Ovary (tissue), 9 donors: ENCODE measurements around the gene POLR3E. TPM values are rescaled to one million over a fixed set of nuclear protein-coding genes. Genes with fewer than 3 reads are reported as not detected.

Experiments used
- DNase-seq, 5 donors: peaks; one replicate each; pipeline ENCODE4 v3.0.0-alpha.2; 2019 to 2020
- H3K27ac ChIP-seq, 2 donors: fragments of 200-600 bp; one replicate each; pipeline versions ENCODE4 v1.5.1 to v1.8.0; 2019 to 2022
- H3K27me3 ChIP-seq: fragments of 200-600 bp; one replicate; pipeline ENCODE4 v1.8.0; 2022
- H3K36me3 ChIP-seq: fragments of 200-600 bp; sonication (generic); one replicate; pipeline ENCODE4 v1.5.1; 2019
- H3K4me1 ChIP-seq: one replicate; pipeline ENCODE4 v1.8.1; 2013; ENCODE audit warnings: mild to moderate bottlenecking, moderate library complexity; ENCODE audit not compliant: insufficient read depth
- H3K4me3 ChIP-seq: fragments of 200-600 bp; sonication (generic); one replicate; pipeline ENCODE4 v1.5.1; 2017
- H3K9me3 ChIP-seq, 2 donors: fragments of 200-600 bp in 1 of 2; sonication (generic) in 1 of 2; one replicate each; pipeline versions ENCODE4 v1.5.1 to v1.8.1; 2013 to 2019; ENCODE audit warnings: mild to moderate bottlenecking in 1 of 2, moderate library complexity in 1 of 2
- EP300 ChIP-seq: sonication (generic); formaldehyde crosslinking; IDR thresholded peaks from one replicate; pipeline ENCODE4 v1.6.1; 2017; ENCODE audit warnings: antibody characterized with exemption
- POLR2A ChIP-seq: fragments of 450-650 bp; IDR thresholded peaks from one replicate; pipeline ENCODE4 v1.6.1; 2017; ENCODE audit warnings: antibody characterized with exemption, mild to moderate bottlenecking, moderate library complexity
- WGBS, 3 donors: extraction: QIAGEN DNeasy Blood & Tissue Kit in 1 of 3; methylation state at CpG; one replicate each; pipeline versions ENCODE4 v1.1.5 to v1.1.7; 2013 to 2017; 5-methylcytosine and 5-hydroxymethylcytosine counted together
- intact Hi-C, 4 donors: fragments of 100-400 bp; cut with DNase I; formaldehyde crosslinking; loops; one replicate each; pipeline versions ENCODE4 v1.11.0 to v1.15.1; 2022 to 2023
- polyA plus RNA-seq, 2 donors: library from polyadenylated mRNA; stranded (reverse); fragments of 200-250 nt in 1 of 2; fragments of 350-450 nt in 1 of 2; fragmentation: Illumina TruSeq in 1 of 2; extraction: RNeasy Lipid Tissue Mini Kit (QIAGEN cat#74804) in 1 of 2; gene quantifications; one replicate each; pipeline ENCODE4 v1.2.3, GENCODE V29; 2013 to 2014
- total RNA-seq, 7 donors: library from RNA; depleted of rRNA in 2 of 7; stranded (reverse); fragments of >200 nt in 2 of 7; fragmentation: NEBNext Ultra II Directional in 3 of 7; extraction: Animal tissue kit (Norgen Biotek cat#: 25700) in 3 of 7; gene quantifications; one replicate each; pipeline versions ENCODE4 v1.1.0 to v1.2.4, GENCODE V29; 2016 to 2023
- TF ChIP-seq, protein P1 (sequence below), 3 donors: fragments of 450-650 bp in 2 of 3; fragments of 200-600 bp in 1 of 3; IDR thresholded peaks; one replicate each; pipeline versions ENCODE4 v1.5.1 to v1.8.0; 2016 to 2022; ENCODE audit warnings: antibody characterized with exemption in 3 of 3, mild to moderate bottlenecking in 1 of 3
- donor health status: DM: no; HTN: no; CAD: no; lungs with moderate emphysema.
- donor health status: DM: no; HTN: no; CAD: no.
- donor health status: Bipolar disorder and iron deficiency.
- donor health status: DM: yes; HTN: yes; CAD: no.
- donor health status: DM: no; HTN: no; CAD: no.
- donor health status: DM: yes; HTN: yes; CAD: no.

Gene POLR3E
- total and polyA plus RNA-seq, 9 donors: 18.6 to 57.0 (median 40.8) TPM

DNA sequence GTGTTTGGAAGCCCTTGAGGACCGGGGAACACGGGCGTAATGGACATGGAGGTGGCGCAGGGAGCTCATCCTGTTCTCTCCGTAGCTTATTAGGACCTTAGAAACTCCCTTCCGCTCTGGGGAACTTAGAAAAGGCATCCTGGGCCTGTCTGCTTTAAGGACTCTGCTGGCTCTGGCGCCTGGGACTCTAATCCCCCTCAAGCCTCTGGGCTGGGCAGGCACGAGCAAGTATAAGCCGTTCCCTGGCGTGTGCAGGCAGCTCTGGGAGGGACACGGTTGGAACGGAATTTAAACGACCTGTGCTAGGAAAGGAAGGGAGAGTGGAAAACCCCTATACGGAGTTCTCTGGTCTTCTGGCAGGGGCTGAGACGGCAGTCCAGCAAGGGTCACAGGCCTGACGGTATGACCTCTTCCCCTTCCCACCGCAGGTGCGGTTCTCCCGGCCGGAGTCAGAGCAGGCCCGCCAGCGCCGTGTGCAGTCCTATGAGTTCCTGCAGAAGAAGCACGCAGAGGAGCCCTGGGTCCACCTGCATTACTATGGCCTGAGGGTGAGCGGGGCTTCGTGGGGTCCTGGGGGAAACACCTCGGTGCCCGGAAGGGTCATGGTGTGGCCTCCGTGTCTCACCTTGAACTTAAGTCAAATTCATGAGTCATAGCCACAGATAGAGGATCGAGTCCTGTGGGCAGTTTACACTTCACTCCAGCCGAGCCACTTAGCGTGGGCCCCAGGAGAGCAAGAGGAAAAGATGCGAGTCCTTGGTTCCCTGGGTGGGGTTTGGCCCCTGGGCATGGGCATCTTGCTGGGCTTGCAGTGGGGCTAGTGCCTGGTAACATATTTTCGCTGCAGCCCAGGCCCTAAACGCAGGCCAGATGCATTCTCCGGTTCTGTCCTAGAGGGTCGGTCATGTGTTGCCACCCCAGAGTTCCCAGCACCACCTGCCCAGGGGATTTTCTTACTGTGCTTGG lies 17.7 kb downstream of the POLR3E start:
- no peak for DNase-seq
- Histone ChIP-seq H3K27me3 (no peaks in the 10 kb centered on the region), H3K4me3 (no peak overlapping the region), H3K36me3 (no peaks in the 10 kb centered on the region), H3K27ac (no peak overlapping the region), H3K9me3 (no peaks in the 10 kb centered on the region), H3K4me1 (no peaks in the 10 kb centered on the region)
- TF ChIP-seq, protein P1, sequence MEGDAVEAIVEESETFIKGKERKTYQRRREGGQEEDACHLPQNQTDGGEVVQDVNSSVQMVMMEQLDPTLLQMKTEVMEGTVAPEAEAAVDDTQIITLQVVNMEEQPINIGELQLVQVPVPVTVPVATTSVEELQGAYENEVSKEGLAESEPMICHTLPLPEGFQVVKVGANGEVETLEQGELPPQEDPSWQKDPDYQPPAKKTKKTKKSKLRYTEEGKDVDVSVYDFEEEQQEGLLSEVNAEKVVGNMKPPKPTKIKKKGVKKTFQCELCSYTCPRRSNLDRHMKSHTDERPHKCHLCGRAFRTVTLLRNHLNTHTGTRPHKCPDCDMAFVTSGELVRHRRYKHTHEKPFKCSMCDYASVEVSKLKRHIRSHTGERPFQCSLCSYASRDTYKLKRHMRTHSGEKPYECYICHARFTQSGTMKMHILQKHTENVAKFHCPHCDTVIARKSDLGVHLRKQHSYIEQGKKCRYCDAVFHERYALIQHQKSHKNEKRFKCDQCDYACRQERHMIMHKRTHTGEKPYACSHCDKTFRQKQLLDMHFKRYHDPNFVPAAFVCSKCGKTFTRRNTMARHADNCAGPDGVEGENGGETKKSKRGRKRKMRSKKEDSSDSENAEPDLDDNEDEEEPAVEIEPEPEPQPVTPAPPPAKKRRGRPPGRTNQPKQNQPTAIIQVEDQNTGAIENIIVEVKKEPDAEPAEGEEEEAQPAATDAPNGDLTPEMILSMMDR (IDR thresholded peaks at IDR 0.05): no peak
- TF ChIP-seq POLR2A: no peak
- no peak for TF ChIP-seq EP300
- intact Hi-C loops: no loop called here
- 78 to 86% (median 83%) methylated on average over 37 of the region's 37 CpGs for WGBS, 3 donors

DNA sequence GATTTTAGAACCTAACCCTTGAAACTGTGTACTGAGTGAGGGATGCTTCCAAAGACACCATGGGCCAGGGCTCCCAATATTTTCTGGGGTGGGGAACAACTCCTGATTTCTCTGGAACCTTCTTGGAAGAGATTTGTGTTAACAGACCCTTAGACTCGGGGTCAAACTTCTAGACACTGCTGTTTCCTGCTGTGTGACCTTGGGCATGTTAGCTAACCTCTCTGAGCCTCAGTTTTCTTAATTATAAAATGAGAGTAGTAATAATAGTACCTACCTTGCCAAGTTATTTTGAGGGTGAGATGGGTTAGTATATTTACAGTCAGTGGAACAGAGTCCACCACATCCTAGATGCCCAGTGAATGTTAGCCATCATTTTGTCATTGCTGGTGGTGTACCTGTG lies 18.8 kb downstream of the POLR3E start:
- TF ChIP-seq, protein P1 (IDR thresholded peaks at IDR 0.05): no peak
- TF ChIP-seq EP300 (no peak), POLR2A (no peak)
- intact Hi-C loops: no loop called here
- no peaks in the 10 kb centered on the region for H3K27me3 ChIP-seq
- 85 to 100% (median 90%) methylated on average over 1 of the region's 1 CpG for WGBS, 3 donors
- H3K4me3 ChIP-seq: no peak overlapping the region
- DNase-seq: no peak
- no peaks in the 10 kb centered on the region for H3K9me3 ChIP-seq
- no peaks in the 10 kb centered on the region for H3K4me1 ChIP-seq
- no peaks in the 10 kb centered on the region for H3K36me3 ChIP-seq
- no peak overlapping the region for H3K27ac ChIP-seq

DNA sequence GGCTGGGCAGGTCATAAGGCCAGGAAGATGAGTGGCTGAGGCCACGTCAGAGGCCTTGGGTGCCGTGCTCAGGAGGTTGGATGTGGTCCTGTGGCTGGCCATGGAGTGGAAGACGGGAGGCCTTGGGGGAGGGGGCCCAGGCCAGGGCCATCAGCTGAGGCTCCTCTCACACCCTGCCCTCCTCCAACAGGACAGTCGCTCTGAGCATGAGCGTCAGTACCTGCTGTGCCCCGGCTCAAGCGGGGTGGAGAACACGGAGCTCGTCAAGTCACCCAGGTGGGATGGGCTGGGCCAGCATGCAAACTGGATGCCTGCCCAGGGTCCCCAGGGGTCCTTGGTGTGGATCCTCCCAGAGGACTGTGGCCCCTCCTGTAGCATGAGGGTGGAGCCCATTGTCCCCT lies 19.2 kb downstream of the POLR3E start:
- 85 to 89% (median 86%) methylated on average over 9 of the region's 9 CpGs for WGBS, 3 donors
- Histone ChIP-seq H3K9me3 (no peaks in the 10 kb centered on the region), H3K4me1 (peaks cover under 1% of the 10 kb centered on the region), H3K27ac (no peak overlapping the region), H3K27me3 (no peaks in the 10 kb centered on the region), H3K36me3 (no peaks in the 10 kb centered on the region), H3K4me3 (no peak overlapping the region)
- peak in 2 of 5 donors; percentile 14 to 19 for DNase-seq
- TF ChIP-seq EP300 (no peak), POLR2A (no peak)
- TF ChIP-seq, protein P1 (IDR thresholded peaks at IDR 0.05): no peak
- intact Hi-C loops: no loop called here

DNA sequence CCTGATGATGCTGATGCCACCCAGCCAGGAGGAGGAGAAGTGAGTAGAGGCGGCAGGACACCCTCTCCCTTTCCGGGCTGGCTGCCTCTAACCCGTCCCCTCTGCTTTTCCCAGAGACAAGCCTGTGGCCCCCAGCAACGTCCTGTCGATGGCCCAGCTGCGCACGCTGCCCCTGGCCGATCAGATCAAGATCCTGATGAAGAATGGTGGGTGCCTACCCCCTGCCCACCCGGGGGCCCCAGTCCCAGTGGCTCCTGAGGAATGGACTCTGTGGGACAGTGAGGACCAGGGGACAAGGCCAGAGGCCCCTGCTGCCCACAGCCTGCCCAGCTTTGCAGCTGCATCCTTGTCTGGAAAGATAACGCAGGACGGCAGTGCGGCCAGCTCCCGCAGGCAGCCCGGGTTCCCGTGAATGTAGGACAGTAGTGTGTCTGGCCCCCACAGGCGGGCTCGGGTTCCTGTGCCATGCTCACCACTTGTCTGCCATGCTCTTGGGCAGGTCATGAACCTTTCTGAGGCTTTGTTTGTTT lies 19.9 kb downstream of the POLR3E start:
- no peaks in the 10 kb centered on the region for H3K36me3 ChIP-seq
- intact Hi-C loops: no loop called here
- peaks cover 2% of the 10 kb centered on the region for H3K4me1 ChIP-seq
- no peak overlapping the region for H3K4me3 ChIP-seq
- TF ChIP-seq POLR2A (no peak), EP300 (no peak)
- TF ChIP-seq, protein P1 (IDR thresholded peaks at IDR 0.05): no peak
- no peaks in the 10 kb centered on the region for H3K27me3 ChIP-seq
- no peaks in the 10 kb centered on the region for H3K9me3 ChIP-seq
- no peak for DNase-seq
- 83 to 87% (median 83%) methylated on average over 17 of the region's 17 CpGs for WGBS, 3 donors
- no peak overlapping the region for H3K27ac ChIP-seq
